Gastroesophageal sphincter (tissue), 4 donors: ENCODE data around the gene ETAA1. TPM values are rescaled to one million over a fixed set of nuclear protein-coding genes. Genes with fewer than 3 reads are reported as not detected.

Experiments used
- ATAC-seq: fragments of 150-250 bp; one replicate; pipeline ENCODE4 v1.9.1; 2016; ENCODE audit warnings: mild to moderate bottlenecking, moderate library complexity
- H3K27ac ChIP-seq, 4 donors: fragments of 200-600 bp; sonication (generic) in 3 of 4; 1 replicate in 3 of 4; 2 replicates in 1 of 4; pipeline ENCODE4 v1.5.1; 2016 to 2019
- H3K27me3 ChIP-seq: fragments of 200-600 bp; sonication (generic); one replicate; pipeline ENCODE4 v1.5.1; 2019
- H3K36me3 ChIP-seq, 2 donors: fragments of 200-600 bp; sonication (generic); one replicate each; pipeline ENCODE4 v1.5.1; 2019; ENCODE audit warnings: control low read depth in 1 of 2
- H3K4me1 ChIP-seq, 3 donors: fragments of 200-600 bp; sonication (generic); 1 replicate in 2 of 3; 2 replicates in 1 of 3; pipeline ENCODE4 v1.5.1; 2016 to 2019; ENCODE audit warnings: control low read depth in 2 of 3
- H3K4me3 ChIP-seq, 2 donors: fragments of 200-600 bp; sonication (generic); one replicate each; pipeline ENCODE4 v1.5.1; 2019; ENCODE audit warnings: mild to moderate bottlenecking in 1 of 2, moderate library complexity in 1 of 2
- H3K9me3 ChIP-seq, 3 donors: fragments of 200-600 bp; sonication (generic); one replicate each; pipeline ENCODE4 v1.5.1; 2017 to 2019; ENCODE audit warnings: control low read depth in 2 of 3
- EP300 ChIP-seq: sonication (generic); formaldehyde crosslinking; IDR thresholded peaks from one replicate; pipeline ENCODE4 v1.6.1; 2017; ENCODE audit warnings: antibody characterized with exemption, mild to moderate bottlenecking
- POLR2A ChIP-seq, 2 donors: fragments of 450-650 bp; IDR thresholded peaks; one replicate each; pipeline ENCODE4 v1.6.1; 2017; ENCODE audit warnings: antibody characterized with exemption in 2 of 2, mild to moderate bottlenecking in 2 of 2, moderate library complexity in 1 of 2
- POLR2AphosphoS5 ChIP-seq: sonication (generic); formaldehyde crosslinking; IDR thresholded peaks from one replicate; pipeline ENCODE4 v1.6.1; 2017; ENCODE audit warnings: antibody characterized with exemption
- WGBS, 2 donors: methylation state at CpG; one replicate each; pipeline ENCODE4 v1.1.5; 2018; ENCODE audit warnings: low coverage in 1 of 2; 5-methylcytosine and 5-hydroxymethylcytosine counted together
- total RNA-seq, 4 donors: library from RNA; depleted of rRNA; stranded (reverse); fragments of >200 nt; gene quantifications; one replicate each; pipeline ENCODE4 v1.1.0, GENCODE V29; 2016
- TF ChIP-seq, protein P1 (sequence below), 4 experiments: fragments of 200-600 bp in 2 of 4; fragments of 450-650 bp in 2 of 4; sonication (generic) in 1 of 4; IDR thresholded peaks; one replicate each; pipeline ENCODE4 v1.5.1; 2017 to 2019; ENCODE audit warnings: antibody characterized with exemption in 4 of 4, mild to moderate bottlenecking in 2 of 4, moderate library complexity in 2 of 4

Gene ETAA1
- total RNA-seq, 4 donors from 2014 or later = 16.6 to 26.6 (median 23.0) TPM

GRCh38 chr2:67446491-67446911 is 49.4 kb downstream of the ETAA1 start:
- Histone ChIP-seq H3K27ac (peak overlapping the region in 2 of 4 donors; percentile 4 to 58), H3K9me3 (peaks cover 0 to 7% (median 3%) of the 10 kb centered on the region in 3 donors), H3K36me3 (no peaks in the 10 kb centered on the region), H3K4me1 (peaks cover 0 to 20% (median 9%) of the 10 kb centered on the region in 3 donors), H3K4me3 (no peak overlapping the region), H3K27me3 (no peaks in the 10 kb centered on the region)
- ATAC-seq = no peak
- 39 to 45% methylated on average over 2 of the region's 2 CpGs for WGBS, 2 donors
- TF ChIP-seq POLR2AphosphoS5 = no peak

GRCh38 chr2:67448648-67449047 is 51.5 kb downstream of the ETAA1 start:
- TF ChIP-seq EP300 (no peak), POLR2AphosphoS5 (no peak), POLR2A (IDR thresholded peaks at IDR 0.05) (no peak)
- TF ChIP-seq, protein P1, sequence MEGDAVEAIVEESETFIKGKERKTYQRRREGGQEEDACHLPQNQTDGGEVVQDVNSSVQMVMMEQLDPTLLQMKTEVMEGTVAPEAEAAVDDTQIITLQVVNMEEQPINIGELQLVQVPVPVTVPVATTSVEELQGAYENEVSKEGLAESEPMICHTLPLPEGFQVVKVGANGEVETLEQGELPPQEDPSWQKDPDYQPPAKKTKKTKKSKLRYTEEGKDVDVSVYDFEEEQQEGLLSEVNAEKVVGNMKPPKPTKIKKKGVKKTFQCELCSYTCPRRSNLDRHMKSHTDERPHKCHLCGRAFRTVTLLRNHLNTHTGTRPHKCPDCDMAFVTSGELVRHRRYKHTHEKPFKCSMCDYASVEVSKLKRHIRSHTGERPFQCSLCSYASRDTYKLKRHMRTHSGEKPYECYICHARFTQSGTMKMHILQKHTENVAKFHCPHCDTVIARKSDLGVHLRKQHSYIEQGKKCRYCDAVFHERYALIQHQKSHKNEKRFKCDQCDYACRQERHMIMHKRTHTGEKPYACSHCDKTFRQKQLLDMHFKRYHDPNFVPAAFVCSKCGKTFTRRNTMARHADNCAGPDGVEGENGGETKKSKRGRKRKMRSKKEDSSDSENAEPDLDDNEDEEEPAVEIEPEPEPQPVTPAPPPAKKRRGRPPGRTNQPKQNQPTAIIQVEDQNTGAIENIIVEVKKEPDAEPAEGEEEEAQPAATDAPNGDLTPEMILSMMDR (IDR thresholded peaks at IDR 0.05) = no peak
- Histone ChIP-seq H3K4me1 (peaks cover 0 to 20% (median 9%) of the 10 kb centered on the region in 3 donors), H3K36me3 (no peaks in the 10 kb centered on the region), H3K4me3 (no peak overlapping the region), H3K9me3 (peaks cover 0 to 3% (median 0%) of the 10 kb centered on the region in 3 donors), H3K27me3 (no peaks in the 10 kb centered on the region), H3K27ac (no peak overlapping the region)
- ATAC-seq = no peak
- 100% methylated on average over 1 of the region's 1 CpG; no CpG with 5 or more reads in 1 of the 2 donors for WGBS, 2 donors

- no peak for TF ChIP-seq EP300
- TF ChIP-seq POLR2AphosphoS5 = no peak
- no peak for TF ChIP-seq POLR2A (IDR thresholded peaks at IDR 0.05)
- TF ChIP-seq, protein P1 (IDR thresholded peaks at IDR 0.05) = no peak
- peaks cover 0 to 19% (median 5%) of the 10 kb centered on the region in 3 donors for H3K4me1 ChIP-seq
- no peaks in the 10 kb centered on the region for H3K9me3 ChIP-seq
- no peak overlapping the region for H3K27ac ChIP-seq
- 71 to 73% methylated on average over 5 of the region's 7 CpGs for WGBS, 2 donors
- H3K27me3 ChIP-seq = no peaks in the 10 kb centered on the region
- no peak overlapping the region for H3K4me3 ChIP-seq
- no peaks in the 10 kb centered on the region for H3K36me3 ChIP-seq
- no peak for ATAC-seq
Observed at GRCh38 chr2:67451086-67451832, 54.1 kb downstream of the ETAA1 start.

GRCh38 chr2:67453310-67453709 is 56.2 kb downstream of the ETAA1 start:
- 71 to 88% methylated on average over 1 of the region's 1 CpG for WGBS, 2 donors

More at GRCh38 chr2:67453310-67453709, 56.2 kb downstream of the ETAA1 start:
- no peak overlapping the region for H3K27ac ChIP-seq
- H3K4me3 ChIP-seq = no peak overlapping the region
- no peak for ATAC-seq
- H3K27me3 ChIP-seq = no peaks in the 10 kb centered on the region
- TF ChIP-seq EP300 = no peak
- no peak for TF ChIP-seq POLR2AphosphoS5
- TF ChIP-seq, protein P1 (IDR thresholded peaks at IDR 0.05) = no peak
- TF ChIP-seq POLR2A (IDR thresholded peaks at IDR 0.05) = no peak
- no peaks in the 10 kb centered on the region for H3K36me3 ChIP-seq
- H3K4me1 ChIP-seq = peaks cover 0 to 7% (median 0%) of the 10 kb centered on the region in 3 donors
- no peaks in the 10 kb centered on the region for H3K9me3 ChIP-seq
